H1 (cell line): ENCODE results near the gene COL5A1. TPM values are rescaled to one million over a fixed set of nuclear protein-coding genes. Genes with fewer than 3 reads are reported as not detected.

ENCODE experiments used
- CTCF ChIA-PET: fragments of 300-600 bp; sonication (Branson Sonifier 250); formaldehyde crosslinking; loops from one replicate; lab custom pipeline; 2021; ENCODE audit not compliant: partially characterized antibody; lab: Charles Lee
- POLR2A ChIA-PET: fragments of 300-600 bp; sonication (Branson Sonifier 250); formaldehyde crosslinking; loops from one replicate; lab custom pipeline; 2021; ENCODE audit warnings: inconsistent platforms; ENCODE audit not compliant: partially characterized antibody; lab: Charles Lee
- DNase-seq, 2 experiments: peaks; one replicate each; pipeline versions ENCODE4 v3.0.0 to v3.0.0-alpha.2; 2010 to 2022; ENCODE audit warnings: low spot score in 2 of 2, low read depth in 1 of 2, mixed read lengths in 1 of 2
- FAIRE-seq: peaks from 2 replicates; lab custom pipeline; 2011; peaks lifted over from hg19 to GRCh38; lab: Jason Lieb, UNC
- H2AFZ ChIP-seq: 2 replicates; pipeline ENCODE4 v1.8.1; 2012; ENCODE audit warnings: low read length, inconsistent platforms
- H2AK5ac ChIP-seq: 2 replicates; pipeline ENCODE4 v1.6.1; 2013; ENCODE audit warnings: low read depth, low read length
- H2BK120ac ChIP-seq: replicated peaks from 2 replicates; pipeline ENCODE3; 2013; ENCODE audit warnings: low read depth, low read length, inconsistent platforms
- H2BK12ac ChIP-seq: 2 replicates; pipeline ENCODE4 v1.6.1; 2013; ENCODE audit warnings: low read depth, low read length
- H2BK15ac ChIP-seq: 2 replicates; pipeline ENCODE4 v1.6.1; 2013; ENCODE audit warnings: low read length
- H2BK20ac ChIP-seq: 2 replicates; pipeline ENCODE4 v1.6.1; 2013; ENCODE audit warnings: low read length
- H2BK5ac ChIP-seq: 2 replicates; pipeline ENCODE4 v1.6.1; 2013; ENCODE audit warnings: low read depth, low read length
- H3K14ac ChIP-seq: 2 replicates; pipeline ENCODE4 v1.6.1; 2013; ENCODE audit warnings: inconsistent platforms; ENCODE audit not compliant: insufficient read length
- H3K18ac ChIP-seq: 2 replicates; pipeline ENCODE4 v1.6.1; 2013; ENCODE audit warnings: low read length; ENCODE audit errors: extremely low read depth
- H3K23ac ChIP-seq: 2 replicates; pipeline ENCODE4 v1.6.1; 2013; ENCODE audit warnings: inconsistent platforms; ENCODE audit not compliant: insufficient read length
- H3K23me2 ChIP-seq: 2 replicates; pipeline ENCODE4 v1.6.1; 2013; ENCODE audit warnings: low read depth, low read length
- H3K27ac ChIP-seq: 2 replicates; pipeline ENCODE4 v1.6.1; 2011; ENCODE audit warnings: low read depth, low read length, inconsistent platforms
- H3K27me3 ChIP-seq, 4 experiments: replicated peaks in 1 of 4; 1 replicate in 1 of 4; 2 replicates in 3 of 4; pipeline versions ENCODE4 v1.6.1 to v1.8.1; 2011 to 2013; ENCODE audit warnings: low read length in 3 of 4, mild to moderate bottlenecking in 3 of 4, inconsistent platforms in 2 of 4, mixed read lengths in 2 of 4, moderate library complexity in 1 of 4; ENCODE audit not compliant: control insufficient read depth in 3 of 4, insufficient read depth in 3 of 4; ENCODE audit errors: extremely low read depth in 1 of 4
- H3K36me3 ChIP-seq, 4 experiments: 2 replicates each; pipeline versions ENCODE4 v1.6.1 to v1.8.1; 2011 to 2013; ENCODE audit warnings: mild to moderate bottlenecking in 4 of 4, low read length in 3 of 4, moderate library complexity in 2 of 4, control low read depth in 1 of 4, inconsistent platforms in 1 of 4; ENCODE audit not compliant: insufficient read depth in 4 of 4, control insufficient read depth in 2 of 4
- H3K4ac ChIP-seq: replicated peaks from 2 replicates; pipeline ENCODE3; 2013; ENCODE audit warnings: low read length, low read depth, mixed read lengths, inconsistent platforms; ENCODE audit not compliant: insufficient read length
- H3K4me1 ChIP-seq, 4 experiments: replicated peaks in 1 of 4; 1 replicate in 1 of 4; 2 replicates in 3 of 4; pipeline versions ENCODE4 v1.6.1 to v1.8.1; 2011 to 2013; ENCODE audit warnings: low read length in 3 of 4, inconsistent platforms in 2 of 4, mixed read lengths in 1 of 4; ENCODE audit not compliant: insufficient read depth in 4 of 4, control insufficient read depth in 3 of 4
- H3K4me2 ChIP-seq, 2 experiments: 2 replicates each; pipeline versions ENCODE4 v1.6.1 to v1.8.1; 2011 to 2013; ENCODE audit warnings: low read depth in 2 of 2, low read length in 2 of 2, control low read depth in 1 of 2, inconsistent platforms in 1 of 2, mild to moderate bottlenecking in 1 of 2; ENCODE audit not compliant: insufficient read depth in 1 of 2
- H3K4me3 ChIP-seq, 4 experiments: fragments of 200-600, 300-600 bp in 1 of 4; sonication (generic), shearing (Covaris generic), sonication (Bioruptor Twin) in 1 of 4; 2 replicates each; pipeline versions ENCODE4 v1.5.1 to v1.8.1; 2011 to 2016; ENCODE audit warnings: low read length in 4 of 4, low read depth in 3 of 4, control low read depth in 2 of 4, inconsistent platforms in 2 of 4, mild to moderate bottlenecking in 2 of 4, mixed read lengths in 1 of 4, moderate library complexity in 1 of 4; ENCODE audit not compliant: insufficient read depth in 2 of 4; ENCODE audit errors: extremely low read depth in 1 of 4
- H3K56ac ChIP-seq: replicated peaks from 2 replicates; pipeline ENCODE3; 2013; ENCODE audit warnings: low read depth, mild to moderate bottlenecking, mixed read lengths, low read length, inconsistent platforms; ENCODE audit not compliant: insufficient read length
- H3K79me1 ChIP-seq: 2 replicates; pipeline ENCODE4 v1.6.1; 2013; ENCODE audit warnings: low read depth, low read length, control low read depth
- H3K79me2 ChIP-seq, 2 experiments: 2 replicates each; pipeline versions ENCODE4 v1.6.1 to v1.8.1; 2012 to 2013; ENCODE audit warnings: low read length in 2 of 2, mild to moderate bottlenecking in 2 of 2, inconsistent platforms in 1 of 2; ENCODE audit not compliant: insufficient read depth in 2 of 2, control insufficient read depth in 1 of 2
- H3K9ac ChIP-seq, 4 experiments: replicated peaks in 1 of 4; 1 replicate in 1 of 4; 2 replicates in 3 of 4; pipeline versions ENCODE4 v1.6.1 to v1.8.1; 2011 to 2013; ENCODE audit warnings: low read depth in 3 of 4, low read length in 3 of 4, control low read depth in 2 of 4, mild to moderate bottlenecking in 2 of 4, moderate library complexity in 2 of 4, inconsistent platforms in 1 of 4; ENCODE audit errors: extremely low read depth in 1 of 4
- H3K9me3 ChIP-seq, 2 experiments: 2 replicates each; pipeline versions ENCODE4 v1.6.1 to v1.8.1; 2012 to 2013; ENCODE audit warnings: mild to moderate bottlenecking in 2 of 2, moderate library complexity in 2 of 2, control low read depth in 1 of 2, inconsistent platforms in 1 of 2, low read depth in 1 of 2, low read length in 1 of 2, mixed read lengths in 1 of 2; ENCODE audit not compliant: insufficient read depth in 2 of 2
- H4K20me1 ChIP-seq, 2 experiments: replicated peaks in 1 of 2; 2 replicates each; pipeline versions ENCODE3 to v1.8.1; 2011 to 2013; ENCODE audit warnings: inconsistent platforms in 2 of 2, low read length in 2 of 2, mild to moderate bottlenecking in 1 of 2; ENCODE audit not compliant: insufficient read depth in 2 of 2, control insufficient read depth in 1 of 2
- H4K5ac ChIP-seq: 2 replicates; pipeline ENCODE4 v1.6.1; 2013; ENCODE audit warnings: low read length, low read depth, mixed read lengths, inconsistent platforms; ENCODE audit not compliant: insufficient read length
- H4K8ac ChIP-seq: 2 replicates; pipeline ENCODE4 v1.8.0; 2013; ENCODE audit warnings: mild to moderate bottlenecking, moderate library complexity, low read length, inconsistent platforms; ENCODE audit not compliant: insufficient read depth; ENCODE audit errors: extremely low read depth
- H4K91ac ChIP-seq: replicated peaks from 2 replicates; pipeline ENCODE3; 2013; ENCODE audit warnings: low read length, mixed read lengths, inconsistent platforms; ENCODE audit not compliant: insufficient read length
- CBX8 ChIP-seq: fragments of 300-800, 300-1000 bp; sonication (generic); IDR thresholded peaks from 2 replicates; pipeline ENCODE4 v1.7.1; 2016; ENCODE audit warnings: low read depth, low read length, borderline replicate concordance
- CEBPB ChIP-seq: IDR thresholded peaks from 2 replicates; pipeline ENCODE4 v1.6.1; 2012; ENCODE audit warnings: low read depth, low read length
- CHD2 ChIP-seq: IDR thresholded peaks from 2 replicates; pipeline ENCODE4 v1.6.1; 2012; ENCODE audit warnings: low read length, improper control_type of control experiment
- EP300 ChIP-seq, 2 experiments: IDR thresholded peaks; 1 replicate in 1 of 2; 2 replicates in 1 of 2; pipeline ENCODE4 v1.6.1; 2011 to 2012; ENCODE audit warnings: low read depth in 2 of 2, low read length in 2 of 2, mild to moderate bottlenecking in 2 of 2, borderline replicate concordance in 1 of 2, inconsistent platforms in 1 of 2, moderate library complexity in 1 of 2
- JUN ChIP-seq: IDR thresholded peaks from 2 replicates; pipeline ENCODE4 v1.6.1; 2011; ENCODE audit warnings: low read depth, mild to moderate bottlenecking, improper control_type of control experiment, low read length
- SP2 ChIP-seq: IDR thresholded peaks from 2 replicates; pipeline ENCODE4 v1.6.1; 2012; ENCODE audit warnings: mild to moderate bottlenecking, low read length, inconsistent platforms
- WGBS, 2 experiments: shearing (Covaris generic) in 1 of 2; methylation state at CpG; one replicate each; pipeline versions ENCODE4 v1.1.6 to v1.1.7; 2013 to 2015; ENCODE audit warnings: low lambda C conversion rate in 2 of 2, mixed read lengths in 2 of 2, inconsistent platforms in 1 of 2, low coverage in 1 of 2, missing lambda C conversion rate in 1 of 2; ENCODE audit not compliant: insufficient replicate concordance in 2 of 2, insufficient coverage in 1 of 2, insufficient read length in 1 of 2; ENCODE audit errors: extremely low coverage in 1 of 2, missing lambda C conversion rate in 1 of 2; 5-methylcytosine and 5-hydroxymethylcytosine counted together
- polyA plus RNA-seq, 7 experiments: library from polyadenylated mRNA; depleted of rRNA in 3 of 7; stranded (reverse) in 5 of 7; unstranded in 2 of 7; fragments of >200 nt in 5 of 7; fragments of 200-250 nt in 2 of 7; gene quantifications; 1 replicate in 5 of 7; 2 replicates in 1 of 7; 4 replicates in 1 of 7; pipeline versions ENCODE4 v1.2.1 to v1.2.3, GENCODE V29; 2011 to 2013; ENCODE audit warnings: missing spikeins in 2 of 7, mixed read lengths in 2 of 7
- total RNA-seq: library from RNA; stranded (reverse); fragmentation: NEBNext Ultra II Directional; extraction: Animal tissue kit (Norgen Biotek cat#: 25700); gene quantifications from 2 replicates; pipeline ENCODE4 v1.2.1, GENCODE V29; 2021

COL5A1 gene
- total and polyA plus RNA-seq, 2 of the 8 experiments (the other 6 are each of a cell fraction or from before 2014, with no cell fraction given) = 3.8 to 12.0 TPM

GRCh38 chr9:134782921-134783698 is 141.5 kb downstream of the COL5A1 start:
- Histone ChIP-seq H4K8ac (no peak overlapping the region), H3K18ac (no peak overlapping the region), H3K27ac (no peak overlapping the region), H3K23ac (no peak overlapping the region), H2AK5ac (no peak overlapping the region), H2BK5ac (no peak overlapping the region), H3K4me3 (no peak overlapping the region), H3K79me2 (no peaks in the 10 kb centered on the region), H2BK15ac (no peak overlapping the region), H4K91ac (no peak overlapping the region), H3K56ac (no peak overlapping the region), H2AFZ (no peak overlapping the region), H2BK120ac (no peak overlapping the region), H3K4me1 (peaks cover 0 to 7% (median 3%) of the 10 kb centered on the region in 4 experiments; a peak in 4 of 7 replicates), H3K23me2 (peaks cover 3% of the 10 kb centered on the region; the same call in 1 of the 2 replicates), H3K9ac (no peak overlapping the region), H3K36me3 (no peaks in the 10 kb centered on the region), H3K4ac (no peak overlapping the region), H3K4me2 (no peak overlapping the region), H3K79me1 (no peaks in the 10 kb centered on the region), H3K9me3 (no peaks in the 10 kb centered on the region), H2BK20ac (no peak overlapping the region), H4K20me1 (no peaks in the 10 kb centered on the region), H3K27me3 (no peaks in the 10 kb centered on the region), H3K14ac (no peak overlapping the region), H4K5ac (no peak overlapping the region), H2BK12ac (no peak overlapping the region)
- 91% methylated on average over 33 of the region's 33 CpGs; no CpG with 5 or more reads in 1 of the 2 experiments for WGBS, 2 experiments
- ChIA-PET CTCF (interaction anchor here (0.7 to 8.3 kb wide), 27 partner anchors 10 to 1650 kb away, joined by 3 to 79 read pairs (median 5); no protein-coding TSS in a partner anchor), POLR2A (no interaction called here)
- DNase-seq (peak in 1 of 2 experiments; percentile 42), FAIRE-seq (no peak)
- TF ChIP-seq EP300 (IDR thresholded peaks at IDR 0.05; ENCODE audit: borderline replicate concordance in 1 of 2, low read depth in 2 of 2, low read length in 2 of 2) (no peak), SP2 (no peak), CBX8 (no peak), CEBPB (no peak), CHD2 (no peak), JUN (no peak)
